ENCODE results near the gene CERCAM.

The CERCAM gene

GRCh38 chr9:128420651-128421481 is at the start of gene CERCAM:
Gene CERCAM (plus strand): TSS chr9:128420857. CDS start chr9:128420878, 21 bp downstream.
- peak; percentile 50 for DNase-seq (ENCODE audit: low spot score)

GRCh38 chr9:128371630-128372117 is 49.0 kb upstream of the CERCAM start:
- no peak for DNase-seq (ENCODE audit: low spot score)

- no peak for DNase-seq (ENCODE audit: low spot score)
Observed at GRCh38 chr9:128372188-128372641, 48.4 kb upstream of the CERCAM start.

- DNase-seq (ENCODE audit: low spot score), result no peak
Observed at GRCh38 chr9:128372784-128373183, 47.9 kb upstream of the CERCAM start.

- DNase-seq (ENCODE audit: low spot score), result no peak
Observed at GRCh38 chr9:128374221-128374675, 46.4 kb upstream of the CERCAM start.

GRCh38 chr9:128375865-128376264 is 44.8 kb upstream of the CERCAM start:
- no peak for DNase-seq (ENCODE audit: low spot score)

GRCh38 chr9:128382261-128382660 is 38.4 kb upstream of the CERCAM start:
- DNase-seq (ENCODE audit: low spot score), result no peak

- DNase-seq (ENCODE audit: low spot score), result no peak
Observed at GRCh38 chr9:128383007-128383753, 37.5 kb upstream of the CERCAM start.

GRCh38 chr9:128383791-128384190 is 36.9 kb upstream of the CERCAM start:
- DNase-seq (ENCODE audit: low spot score), result peak; percentile 92

GRCh38 chr9:128384801-128385495 is 35.7 kb upstream of the CERCAM start:
- no peak for DNase-seq (ENCODE audit: low spot score)

GRCh38 chr9:128385496-128386460 is 34.9 kb upstream of the CERCAM start:
- no peak for DNase-seq (ENCODE audit: low spot score)

GRCh38 chr9:128388150-128388549 is 32.5 kb upstream of the CERCAM start:
- no peak for DNase-seq (ENCODE audit: low spot score)

GRCh38 chr9:128389395-128390149 is 31.1 kb upstream of the CERCAM start:
- no peak for DNase-seq (ENCODE audit: low spot score)

- no peak for DNase-seq (ENCODE audit: low spot score)
Observed at GRCh38 chr9:128390150-128390812, 30.4 kb upstream of the CERCAM start.

- DNase-seq (ENCODE audit: low spot score), result no peak
Observed at GRCh38 chr9:128390813-128391711, 29.6 kb upstream of the CERCAM start.

- no peak for DNase-seq (ENCODE audit: low spot score)
Observed at GRCh38 chr9:128391956-128392301, 28.7 kb upstream of the CERCAM start.

GRCh38 chr9:128392302-128393144 is 28.1 kb upstream of the CERCAM start:
- no peak for DNase-seq (ENCODE audit: low spot score)
